HL-60 (cell line): ENCODE measurements around the gene CLSTN1.
"Not testable (repeated sequence)": the region's sequence is repeated elsewhere in the genome, so short reads cannot be mapped to it uniquely, and the experiment has no call there.

Source experiments
- DNase-seq, 2 experiments: peaks; one replicate each; pipeline ENCODE4 v3.0.0-alpha.2; 2010 to 2020; ENCODE audit warnings: low read depth in 1 of 2, low spot score in 1 of 2
- H3K27ac ChIP-seq: fragments of 250-450 bp; sonication (Bioruptor Pico); replicated peaks from 2 replicates; pipeline ENCODE4 v1.5.1; 2020; ENCODE audit warnings: mild to moderate bottlenecking, moderate library complexity
- H3K27me3 ChIP-seq: fragments of 250-450 bp; sonication (Bioruptor Pico); 2 replicates; pipeline ENCODE4 v1.5.1; 2021; ENCODE audit warnings: mild to moderate bottlenecking, moderate library complexity; ENCODE audit not compliant: insufficient read depth, poor library complexity, severe bottlenecking
- H3K4me3 ChIP-seq: replicated peaks from 2 replicates; pipeline ENCODE4 v1.5.1; 2011; ENCODE audit warnings: mild to moderate bottlenecking, control low read depth, low read length; ENCODE audit not compliant: insufficient read depth
- GABPA ChIP-seq: IDR thresholded peaks from 2 replicates; pipeline ENCODE4 v1.6.1; 2012; ENCODE audit warnings: low read depth
- POLR2AphosphoS5 ChIP-seq: IDR thresholded peaks from 2 replicates; pipeline ENCODE4 v1.6.1; 2012; ENCODE audit warnings: low read depth
- SPI1 ChIP-seq: IDR thresholded peaks from 2 replicates; pipeline ENCODE4 v1.6.1; 2012; ENCODE audit warnings: low read depth, mild to moderate bottlenecking, borderline replicate concordance
- TF ChIP-seq, protein P1 (sequence below): IDR thresholded peaks from 2 replicates; pipeline ENCODE4 v1.6.1; 2012; ENCODE audit warnings: low read depth; ENCODE audit not compliant: insufficient replicate concordance
- TF ChIP-seq, protein P2 (sequence below): IDR thresholded peaks from one replicate; pipeline ENCODE4 v1.5.1; 2011; ENCODE audit warnings: low read length, control low read depth, inconsistent platforms; ENCODE audit not compliant: insufficient read depth

CLSTN1 gene

DNA sequence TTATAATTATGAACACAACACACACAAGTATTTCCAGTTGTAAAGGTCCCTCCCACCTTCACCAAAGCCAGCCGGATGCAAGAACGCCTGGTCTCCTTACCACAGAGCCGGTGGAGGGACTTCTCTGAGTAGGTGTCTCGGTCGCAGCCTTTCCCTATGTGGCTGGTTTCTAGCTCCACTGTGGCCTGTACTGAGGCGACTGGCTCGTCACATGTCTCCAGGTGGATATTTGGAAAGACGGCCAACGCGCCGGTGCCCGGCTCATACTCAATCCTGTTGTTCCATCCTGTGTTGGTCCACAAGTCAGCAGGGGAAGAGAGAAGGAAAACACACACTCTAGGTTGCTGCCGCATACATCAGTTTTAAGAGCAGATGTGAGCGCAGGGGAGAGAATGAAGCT is 74.4 kb downstream of the CLSTN1 start:
- H3K27ac ChIP-seq, result no peak overlapping the region
- DNase-seq, result no peak
- no peak overlapping the region for H3K4me3 ChIP-seq
- no peaks in the 10 kb centered on the region for H3K27me3 ChIP-seq
- TF ChIP-seq, protein P1, sequence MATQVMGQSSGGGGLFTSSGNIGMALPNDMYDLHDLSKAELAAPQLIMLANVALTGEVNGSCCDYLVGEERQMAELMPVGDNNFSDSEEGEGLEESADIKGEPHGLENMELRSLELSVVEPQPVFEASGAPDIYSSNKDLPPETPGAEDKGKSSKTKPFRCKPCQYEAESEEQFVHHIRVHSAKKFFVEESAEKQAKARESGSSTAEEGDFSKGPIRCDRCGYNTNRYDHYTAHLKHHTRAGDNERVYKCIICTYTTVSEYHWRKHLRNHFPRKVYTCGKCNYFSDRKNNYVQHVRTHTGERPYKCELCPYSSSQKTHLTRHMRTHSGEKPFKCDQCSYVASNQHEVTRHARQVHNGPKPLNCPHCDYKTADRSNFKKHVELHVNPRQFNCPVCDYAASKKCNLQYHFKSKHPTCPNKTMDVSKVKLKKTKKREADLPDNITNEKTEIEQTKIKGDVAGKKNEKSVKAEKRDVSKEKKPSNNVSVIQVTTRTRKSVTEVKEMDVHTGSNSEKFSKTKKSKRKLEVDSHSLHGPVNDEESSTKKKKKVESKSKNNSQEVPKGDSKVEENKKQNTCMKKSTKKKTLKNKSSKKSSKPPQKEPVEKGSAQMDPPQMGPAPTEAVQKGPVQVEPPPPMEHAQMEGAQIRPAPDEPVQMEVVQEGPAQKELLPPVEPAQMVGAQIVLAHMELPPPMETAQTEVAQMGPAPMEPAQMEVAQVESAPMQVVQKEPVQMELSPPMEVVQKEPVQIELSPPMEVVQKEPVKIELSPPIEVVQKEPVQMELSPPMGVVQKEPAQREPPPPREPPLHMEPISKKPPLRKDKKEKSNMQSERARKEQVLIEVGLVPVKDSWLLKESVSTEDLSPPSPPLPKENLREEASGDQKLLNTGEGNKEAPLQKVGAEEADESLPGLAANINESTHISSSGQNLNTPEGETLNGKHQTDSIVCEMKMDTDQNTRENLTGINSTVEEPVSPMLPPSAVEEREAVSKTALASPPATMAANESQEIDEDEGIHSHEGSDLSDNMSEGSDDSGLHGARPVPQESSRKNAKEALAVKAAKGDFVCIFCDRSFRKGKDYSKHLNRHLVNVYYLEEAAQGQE, result no peak
- no peak for TF ChIP-seq SPI1
- TF ChIP-seq, protein P2, sequence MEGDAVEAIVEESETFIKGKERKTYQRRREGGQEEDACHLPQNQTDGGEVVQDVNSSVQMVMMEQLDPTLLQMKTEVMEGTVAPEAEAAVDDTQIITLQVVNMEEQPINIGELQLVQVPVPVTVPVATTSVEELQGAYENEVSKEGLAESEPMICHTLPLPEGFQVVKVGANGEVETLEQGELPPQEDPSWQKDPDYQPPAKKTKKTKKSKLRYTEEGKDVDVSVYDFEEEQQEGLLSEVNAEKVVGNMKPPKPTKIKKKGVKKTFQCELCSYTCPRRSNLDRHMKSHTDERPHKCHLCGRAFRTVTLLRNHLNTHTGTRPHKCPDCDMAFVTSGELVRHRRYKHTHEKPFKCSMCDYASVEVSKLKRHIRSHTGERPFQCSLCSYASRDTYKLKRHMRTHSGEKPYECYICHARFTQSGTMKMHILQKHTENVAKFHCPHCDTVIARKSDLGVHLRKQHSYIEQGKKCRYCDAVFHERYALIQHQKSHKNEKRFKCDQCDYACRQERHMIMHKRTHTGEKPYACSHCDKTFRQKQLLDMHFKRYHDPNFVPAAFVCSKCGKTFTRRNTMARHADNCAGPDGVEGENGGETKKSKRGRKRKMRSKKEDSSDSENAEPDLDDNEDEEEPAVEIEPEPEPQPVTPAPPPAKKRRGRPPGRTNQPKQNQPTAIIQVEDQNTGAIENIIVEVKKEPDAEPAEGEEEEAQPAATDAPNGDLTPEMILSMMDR, result no peak

DNA sequence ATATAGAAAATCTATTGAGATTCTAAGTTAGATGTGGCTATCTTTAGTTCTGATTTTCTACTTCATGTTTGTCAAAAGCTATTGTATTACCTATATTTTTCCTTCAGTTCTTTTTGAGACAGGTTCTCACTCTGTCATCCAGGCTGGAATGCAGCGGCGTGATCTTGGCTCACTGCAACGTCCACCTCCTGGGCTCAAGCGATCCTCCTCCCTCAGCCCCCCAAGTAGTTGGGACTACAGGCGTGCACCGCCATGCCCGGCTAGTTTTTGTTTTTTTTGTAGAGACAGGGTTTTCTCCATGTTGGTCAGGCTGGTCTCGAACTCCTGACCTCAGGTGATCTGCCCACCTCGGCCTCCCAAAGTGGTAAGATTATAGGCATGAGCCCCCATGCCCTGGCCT is 75.4 kb downstream of the CLSTN1 start:
- H3K4me3 ChIP-seq, result not testable (repeated sequence)

DNA sequence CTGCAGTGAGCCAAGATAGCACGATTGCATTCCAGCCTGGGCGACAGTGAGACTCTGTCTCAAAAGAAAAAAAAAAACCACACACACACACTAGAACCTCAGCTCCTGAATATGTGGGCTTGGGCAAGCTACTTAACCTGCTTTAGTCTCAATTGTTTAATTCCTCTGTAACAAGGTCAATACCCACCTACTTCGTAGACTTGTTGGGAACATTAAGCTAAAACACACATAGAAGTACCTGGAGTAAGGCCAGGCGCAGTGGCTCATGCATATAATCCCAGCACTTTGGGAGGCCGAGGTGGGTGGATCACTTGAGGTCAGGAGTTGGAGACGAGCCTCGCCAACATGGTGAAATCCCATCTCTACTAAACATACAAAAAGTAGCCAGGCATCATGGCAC is 77.1 kb downstream of the CLSTN1 start:
- Histone ChIP-seq H3K27ac (no peak overlapping the region), H3K27me3 (no peaks in the 10 kb centered on the region), H3K4me3 (no peak overlapping the region)
- no peak for TF ChIP-seq POLR2AphosphoS5
- TF ChIP-seq, protein P1, result no peak
- TF ChIP-seq, protein P2, result no peak
- no peak for TF ChIP-seq GABPA
- no peak for TF ChIP-seq SPI1
- no peak for DNase-seq

More for the DNA sequence above, 75.4 kb downstream of the CLSTN1 start:
- DNase-seq, H3K27ac ChIP-seq, H3K27me3 ChIP-seq: not testable (repeated sequence)

DNA sequence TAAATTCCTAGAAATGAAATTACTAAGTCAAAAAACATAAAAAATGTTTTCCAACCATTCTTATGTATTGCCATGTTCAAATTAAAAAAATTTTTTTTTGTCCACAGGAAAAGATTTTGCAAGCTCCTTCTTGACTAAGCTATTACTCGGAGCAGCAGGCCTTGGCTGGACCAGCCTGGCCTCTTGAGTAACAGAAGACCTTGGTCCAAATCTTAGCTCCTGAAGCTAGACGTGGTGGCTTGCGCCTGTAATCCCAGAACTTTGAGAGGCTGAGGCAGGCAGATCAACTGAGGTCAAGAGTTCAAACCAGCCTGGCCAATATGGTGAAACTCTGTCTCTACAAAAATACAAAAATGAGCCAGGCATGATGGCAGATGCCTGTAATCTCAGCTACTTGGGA is 77.6 kb downstream of the CLSTN1 start:
- DNase-seq, result no peak
- Histone ChIP-seq H3K27me3 (no peaks in the 10 kb centered on the region), H3K27ac (no peak overlapping the region), H3K4me3 (no peak overlapping the region)
- TF ChIP-seq GABPA (no peak), POLR2AphosphoS5 (no peak), SPI1 (no peak)
- TF ChIP-seq, protein P2, result no peak
